Epidermal melanocyte (primary cell): ENCODE measurements around the gene PKD1.

ENCODE experiments used
- DNase-seq: peaks from one replicate; pipeline ENCODE4 v3.0.0; 2011; ENCODE audit warnings: low spot score; ENCODE audit not compliant: insufficient read length

Gene PKD1

GRCh38 chr16:2135770-2136490 is at the start of gene PKD1:
Gene PKD1, minus strand, starts transcription at chr16:2135898. Its CDS starts 209 bp downstream, at chr16:2135689.
- peak; percentile 64 for DNase-seq

- no peak for DNase-seq
Measured at GRCh38 chr16:2184962-2185361, 49.3 kb upstream of the PKD1 start.

GRCh38 chr16:2184346-2184745 is 48.6 kb upstream of the PKD1 start:
- DNase-seq, result no peak

GRCh38 chr16:2183671-2184070 is 48.0 kb upstream of the PKD1 start:
- no peak for DNase-seq

- DNase-seq, result no peak
Measured at GRCh38 chr16:2181952-2182351, 46.3 kb upstream of the PKD1 start.

GRCh38 chr16:2180962-2181923 is 45.5 kb upstream of the PKD1 start:
- DNase-seq, result no peak

- DNase-seq, result no peak
Measured at GRCh38 chr16:2180461-2180860, 44.8 kb upstream of the PKD1 start.

GRCh38 chr16:2179576-2179975 is 43.9 kb upstream of the PKD1 start:
- DNase-seq, result no peak

- DNase-seq, result no peak
Measured at GRCh38 chr16:2179107-2179501, 43.4 kb upstream of the PKD1 start.

GRCh38 chr16:2178321-2179106 is 42.8 kb upstream of the PKD1 start:
- no peak for DNase-seq

- DNase-seq, result no peak
Measured at GRCh38 chr16:2177561-2177960, 41.9 kb upstream of the PKD1 start.

GRCh38 chr16:2177101-2177500 is 41.4 kb upstream of the PKD1 start:
- no peak for DNase-seq

- no peak for DNase-seq
Measured at GRCh38 chr16:2176047-2176446, 40.3 kb upstream of the PKD1 start.

- no peak for DNase-seq
Measured at GRCh38 chr16:2175454-2175853, 39.8 kb upstream of the PKD1 start.

- DNase-seq, result no peak
Measured at GRCh38 chr16:2174396-2175131, 38.9 kb upstream of the PKD1 start.

GRCh38 chr16:2173916-2174315 is 38.2 kb upstream of the PKD1 start:
- no peak for DNase-seq

GRCh38 chr16:2173366-2173765 is 37.7 kb upstream of the PKD1 start:
- DNase-seq, result no peak

GRCh38 chr16:2172688-2173335 is 37.1 kb upstream of the PKD1 start:
- no peak for DNase-seq

- DNase-seq, result no peak
Measured at GRCh38 chr16:2171601-2172178, 36.0 kb upstream of the PKD1 start.
